ENCODE results near the gene SP100. TPM values are rescaled to one million over a fixed set of nuclear protein-coding genes. Genes with fewer than 3 reads are reported as not detected.
"Not testable (repeated sequence)": the region's sequence is repeated elsewhere in the genome, so short reads cannot be mapped to it uniquely, and the experiment has no call there.

SP100 gene
- total and polyA plus RNA-seq, 9 donors = 13.9 to 23.6 (median 18.0) TPM

DNA sequence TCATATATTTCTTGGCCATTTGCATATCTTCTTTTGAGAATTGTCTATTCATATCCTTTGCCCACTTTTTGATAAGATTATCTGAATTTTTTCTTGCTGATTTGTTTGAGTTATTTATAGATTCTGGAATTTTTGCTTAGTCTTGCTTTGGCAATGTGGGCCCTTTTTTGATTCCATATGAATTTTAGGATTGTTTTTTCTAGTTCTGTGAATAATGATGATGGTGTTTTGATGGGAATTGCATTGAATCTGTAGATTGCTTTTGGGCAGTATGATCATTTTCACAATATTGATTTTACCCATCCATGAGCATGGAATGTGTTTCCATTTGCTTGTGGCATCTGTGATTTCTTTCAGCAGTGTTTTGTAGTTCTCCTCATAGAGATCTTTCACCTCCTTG is 23.1 kb downstream of the SP100 start:
- H3K36me3 ChIP-seq (ENCODE audit: control insufficient read depth, insufficient read depth, low read length); H3K9me3 ChIP-seq (replicated peaks; ENCODE audit: control insufficient read depth, low read depth, low read length); DNase-seq; H3K4me3 ChIP-seq (ENCODE audit: low read length); H3K4me1 ChIP-seq (ENCODE audit: control insufficient read depth, insufficient read depth, low read length); H3K27ac ChIP-seq (ENCODE audit: low read length); H3K27me3 ChIP-seq (ENCODE audit: control insufficient read depth, insufficient read depth, low read length): not testable (repeated sequence)

DNA sequence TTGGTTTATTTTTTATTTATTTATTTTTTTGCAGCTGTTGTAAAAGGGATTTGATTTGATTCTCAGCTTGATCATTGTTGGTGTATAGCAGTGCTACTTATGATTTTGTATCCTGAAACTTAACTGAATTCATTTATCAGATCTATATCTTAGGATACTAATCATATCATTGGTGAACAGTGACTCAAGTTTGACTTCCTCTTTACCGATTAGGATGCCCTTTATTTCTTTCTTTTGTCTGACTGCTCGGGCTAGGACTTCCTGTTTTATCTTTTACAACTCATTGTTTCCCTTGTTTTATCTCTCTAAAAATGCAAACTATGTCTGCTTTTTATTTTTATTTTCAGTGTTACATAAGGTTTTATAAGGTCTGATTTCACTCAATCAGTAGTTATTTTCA is 23.6 kb downstream of the SP100 start:
- H3K9me3 ChIP-seq (replicated peaks; ENCODE audit: control insufficient read depth, low read depth, low read length) = peaks cover 9% of the 10 kb centered on the region
- peaks cover 8% of the 10 kb centered on the region for H3K36me3 ChIP-seq (ENCODE audit: control insufficient read depth, insufficient read depth, low read length)
- no peaks in the 10 kb centered on the region for H3K4me1 ChIP-seq (ENCODE audit: control insufficient read depth, insufficient read depth, low read length)
- H3K27me3 ChIP-seq (ENCODE audit: control insufficient read depth, insufficient read depth, low read length) = no peaks in the 10 kb centered on the region
- no peak overlapping the region for H3K27ac ChIP-seq (ENCODE audit: low read length)
- WGBS (ENCODE audit: insufficient coverage) = no CpG with 5 or more reads among the region's 2 CpGs
- no peak overlapping the region for H3K4me3 ChIP-seq (ENCODE audit: low read length)
- DNase-seq = no peak

DNA sequence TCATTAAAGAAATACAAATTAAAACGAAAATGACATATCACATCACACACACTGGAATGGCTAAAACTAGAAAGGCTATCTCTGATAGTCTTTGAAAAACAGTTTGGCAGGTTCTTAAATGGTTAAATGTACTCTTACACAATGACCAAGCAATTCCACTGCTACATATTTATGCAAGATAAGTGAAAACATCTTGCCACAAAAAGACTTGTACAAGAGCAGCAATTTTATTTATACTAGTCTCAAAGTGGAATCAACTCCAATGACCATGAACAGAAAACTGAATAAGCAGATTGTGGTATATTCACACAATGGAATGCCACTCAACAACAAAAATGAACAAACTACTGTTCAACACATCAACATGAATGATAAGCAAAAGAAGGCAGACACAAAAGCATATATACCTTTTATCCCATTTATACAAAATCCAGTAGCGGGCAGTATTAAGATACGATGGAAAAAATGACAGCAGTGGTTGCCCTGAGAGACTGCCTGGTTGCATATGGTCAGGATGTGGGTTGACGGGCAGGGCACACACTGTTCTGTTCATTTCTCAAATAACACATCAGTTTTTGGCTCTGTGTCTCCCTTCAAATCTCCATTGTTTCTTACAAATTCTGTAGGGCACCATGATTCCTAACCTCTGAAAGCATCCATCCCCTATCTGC is 25.4 kb downstream of the SP100 start:
- no peaks in the 10 kb centered on the region for H3K27me3 ChIP-seq (ENCODE audit: control insufficient read depth, insufficient read depth, low read length)
- DNase-seq = peak; percentile 15
- peaks cover 16% of the 10 kb centered on the region for H3K36me3 ChIP-seq (ENCODE audit: control insufficient read depth, insufficient read depth, low read length)
- peaks cover 1% of the 10 kb centered on the region for H3K9me3 ChIP-seq (replicated peaks; ENCODE audit: control insufficient read depth, low read depth, low read length)
- 55% methylated on average over 2 of the region's 4 CpGs for WGBS (ENCODE audit: insufficient coverage)
- no peak overlapping the region for H3K27ac ChIP-seq (ENCODE audit: low read length)
- no peaks in the 10 kb centered on the region for H3K4me1 ChIP-seq (ENCODE audit: control insufficient read depth, insufficient read depth, low read length)
- H3K4me3 ChIP-seq (ENCODE audit: low read length) = no peak overlapping the region

DNA sequence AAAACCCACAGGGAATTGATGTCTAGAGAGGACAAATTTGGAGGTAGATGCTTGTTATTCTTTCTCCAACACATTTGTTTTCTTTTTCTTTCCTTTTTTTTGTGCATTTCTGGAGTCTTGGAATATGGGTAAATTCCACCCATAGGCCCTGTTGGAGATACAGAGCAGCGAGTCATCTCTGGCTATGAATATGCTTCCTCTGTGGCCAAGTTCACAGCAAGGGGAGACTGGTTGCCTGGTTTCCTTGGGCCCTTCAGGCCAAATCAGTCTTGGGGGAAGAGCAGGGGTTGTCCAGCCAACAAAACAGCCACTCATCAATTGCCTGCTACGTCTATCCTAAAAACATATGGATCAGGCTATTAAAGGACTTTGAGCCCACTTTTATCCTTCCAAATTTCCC is 27.5 kb downstream of the SP100 start:
- no peaks in the 10 kb centered on the region for H3K4me1 ChIP-seq (ENCODE audit: control insufficient read depth, insufficient read depth, low read length)
- H3K4me3 ChIP-seq (ENCODE audit: low read length) = no peak overlapping the region
- H3K27me3 ChIP-seq (ENCODE audit: control insufficient read depth, insufficient read depth, low read length) = no peaks in the 10 kb centered on the region
- peaks cover 34% of the 10 kb centered on the region for H3K36me3 ChIP-seq (ENCODE audit: control insufficient read depth, insufficient read depth, low read length)
- H3K9me3 ChIP-seq (replicated peaks; ENCODE audit: control insufficient read depth, low read depth, low read length) = no peaks in the 10 kb centered on the region
- H3K27ac ChIP-seq (ENCODE audit: low read length) = no peak overlapping the region
- DNase-seq = no peak
- WGBS (ENCODE audit: insufficient coverage) = 40% methylated on average over 1 of the region's 2 CpGs

DNA sequence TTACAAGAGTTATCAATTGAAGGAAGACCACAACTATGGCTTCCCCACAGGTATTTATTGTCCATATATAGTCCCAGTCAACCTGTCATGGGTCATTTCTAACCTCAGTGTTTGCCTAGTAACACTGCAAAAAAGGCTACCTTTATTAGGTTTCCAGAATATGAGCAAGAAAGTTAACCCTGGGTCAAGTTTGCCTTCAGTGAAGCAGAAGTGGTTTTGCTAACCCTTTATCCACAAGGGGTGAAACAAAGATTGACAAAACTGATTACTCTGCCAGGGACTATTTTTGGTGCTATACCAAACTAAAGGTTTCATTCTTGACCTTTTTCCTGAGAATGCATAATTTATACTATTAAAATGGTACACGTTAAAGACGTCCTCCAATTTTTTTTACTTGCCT is 28.8 kb downstream of the SP100 start:
- no CpG with 5 or more reads among the region's 2 CpGs for WGBS (ENCODE audit: insufficient coverage)
- Histone ChIP-seq H3K27me3 (ENCODE audit: control insufficient read depth, insufficient read depth, low read length) (no peaks in the 10 kb centered on the region), H3K4me1 (ENCODE audit: control insufficient read depth, insufficient read depth, low read length) (no peaks in the 10 kb centered on the region), H3K9me3 (replicated peaks; ENCODE audit: control insufficient read depth, low read depth, low read length) (no peaks in the 10 kb centered on the region), H3K27ac (ENCODE audit: low read length) (no peak overlapping the region), H3K4me3 (ENCODE audit: low read length) (no peak overlapping the region), H3K36me3 (ENCODE audit: control insufficient read depth, insufficient read depth, low read length) (peaks cover 47% of the 10 kb centered on the region)
- no peak for DNase-seq

DNA sequence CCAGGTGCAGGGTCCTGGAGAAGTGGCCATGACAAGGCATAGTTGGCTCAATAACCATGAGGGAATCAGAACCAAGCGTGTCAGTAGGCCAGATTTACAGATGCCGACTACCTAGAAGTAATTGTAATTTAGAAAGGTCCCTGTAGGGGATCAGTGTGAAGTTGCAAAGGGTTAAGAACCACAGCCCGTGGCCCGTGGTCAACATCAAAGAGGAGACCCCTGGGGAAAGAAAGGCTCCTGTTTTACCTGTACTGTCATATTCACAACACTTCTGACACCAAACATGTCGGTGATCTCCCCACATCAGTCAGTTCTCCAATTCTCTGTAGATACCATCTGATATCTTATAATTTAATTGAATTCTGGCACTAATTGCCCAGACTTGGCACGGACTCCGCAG is 31.0 kb downstream of the SP100 start:
- Histone ChIP-seq H3K4me1 (ENCODE audit: control insufficient read depth, insufficient read depth, low read length) (no peaks in the 10 kb centered on the region), H3K4me3 (ENCODE audit: low read length) (no peak overlapping the region), H3K27ac (ENCODE audit: low read length) (no peak overlapping the region), H3K9me3 (replicated peaks; ENCODE audit: control insufficient read depth, low read depth, low read length) (no peaks in the 10 kb centered on the region), H3K36me3 (ENCODE audit: control insufficient read depth, insufficient read depth, low read length) (peaks cover 47% of the 10 kb centered on the region), H3K27me3 (ENCODE audit: control insufficient read depth, insufficient read depth, low read length) (no peaks in the 10 kb centered on the region)
- WGBS (ENCODE audit: insufficient coverage) = 72% methylated on average over 5 of the region's 7 CpGs
- no peak for DNase-seq

DNA sequence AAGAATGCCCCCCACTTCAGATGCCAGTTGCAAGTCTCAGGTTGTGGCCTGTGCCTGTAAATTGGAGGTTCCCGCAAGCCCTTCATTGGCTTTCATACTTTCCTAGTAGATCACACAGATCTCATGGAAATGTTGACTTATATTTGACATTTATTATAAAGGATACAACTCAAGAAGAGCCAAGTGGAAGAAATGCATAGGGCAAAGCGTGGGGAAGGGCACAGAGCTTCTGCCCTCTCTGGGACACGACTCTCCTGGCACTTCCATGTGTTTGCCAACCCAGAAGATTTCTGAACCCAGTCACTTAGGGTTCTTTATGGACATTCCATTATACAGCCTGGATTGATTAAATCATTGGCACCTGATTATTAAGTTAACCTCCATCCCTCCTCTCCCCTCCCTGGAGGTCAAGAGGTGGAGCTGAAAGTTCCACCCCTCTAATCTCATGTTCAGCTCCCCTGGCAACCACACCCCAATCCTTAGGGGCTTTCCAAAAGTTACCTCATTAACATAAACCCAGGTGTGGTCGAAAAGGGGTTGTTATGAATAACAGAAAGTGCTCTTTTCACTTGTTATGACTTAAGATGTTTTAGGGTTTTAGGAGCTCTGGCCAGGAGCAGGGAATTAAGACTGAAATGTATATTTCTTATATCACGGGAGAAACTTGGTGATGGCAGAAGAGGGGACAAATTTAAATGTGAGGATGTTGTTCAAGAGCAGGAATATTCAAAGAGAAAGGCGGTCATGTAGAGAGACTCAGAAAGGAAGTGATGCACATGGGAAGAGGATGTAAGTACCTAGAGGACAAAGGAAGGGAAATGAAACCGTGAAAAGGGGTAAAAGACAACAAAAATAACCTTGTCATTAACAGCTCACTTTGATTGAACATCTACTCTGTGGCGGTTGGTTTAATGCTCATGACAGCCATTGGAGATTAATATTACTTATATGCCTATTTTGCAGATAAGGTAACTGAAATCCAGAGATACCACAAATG is 31.8 kb downstream of the SP100 start:
- Histone ChIP-seq H3K9me3 (replicated peaks; ENCODE audit: control insufficient read depth, low read depth, low read length) (no peaks in the 10 kb centered on the region), H3K27ac (ENCODE audit: low read length) (peak overlapping the region; percentile 7), H3K4me1 (ENCODE audit: control insufficient read depth, insufficient read depth, low read length) (no peaks in the 10 kb centered on the region), H3K36me3 (ENCODE audit: control insufficient read depth, insufficient read depth, low read length) (peaks cover 47% of the 10 kb centered on the region), H3K27me3 (ENCODE audit: control insufficient read depth, insufficient read depth, low read length) (no peaks in the 10 kb centered on the region), H3K4me3 (ENCODE audit: low read length) (no peak overlapping the region)
- 84% methylated on average over 4 of the region's 8 CpGs for WGBS (ENCODE audit: insufficient coverage)
- DNase-seq = peak; percentile 16

DNA sequence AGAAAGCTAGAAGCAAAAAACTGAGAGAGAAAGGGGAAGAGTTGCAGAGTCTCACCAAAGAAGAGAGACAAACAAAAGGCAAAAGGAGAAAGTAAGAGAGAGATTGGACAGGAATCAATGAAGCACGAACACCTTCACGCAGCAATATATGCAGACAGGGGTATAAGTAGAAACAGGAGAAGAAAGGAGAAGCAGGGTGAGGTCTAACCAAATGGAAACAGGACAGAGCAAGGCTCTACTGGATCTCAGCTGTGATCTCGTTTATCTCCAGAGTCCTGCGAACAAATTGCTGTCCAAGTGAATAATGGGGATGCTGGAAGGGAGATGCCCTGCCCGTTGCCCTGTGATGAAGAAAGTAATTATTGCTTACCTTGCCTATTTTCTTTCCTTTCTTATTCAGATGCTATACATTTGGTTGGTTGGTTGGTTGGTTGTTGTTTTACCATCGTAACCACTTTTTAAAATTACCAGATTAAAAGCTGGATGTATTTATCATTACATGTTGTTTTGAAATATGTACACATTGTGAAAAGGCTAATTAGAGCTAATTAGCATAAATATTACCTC is 34.0 kb downstream of the SP100 start:
- peaks cover 41% of the 10 kb centered on the region for H3K36me3 ChIP-seq (ENCODE audit: control insufficient read depth, insufficient read depth, low read length)
- H3K27me3 ChIP-seq (ENCODE audit: control insufficient read depth, insufficient read depth, low read length) = no peaks in the 10 kb centered on the region
- H3K27ac ChIP-seq (ENCODE audit: low read length) = no peak overlapping the region
- H3K9me3 ChIP-seq (replicated peaks; ENCODE audit: control insufficient read depth, low read depth, low read length) = peaks cover under 1% of the 10 kb centered on the region
- H3K4me1 ChIP-seq (ENCODE audit: control insufficient read depth, insufficient read depth, low read length) = no peaks in the 10 kb centered on the region
- DNase-seq = no peak
- no peak overlapping the region for H3K4me3 ChIP-seq (ENCODE audit: low read length)
- 83% methylated on average over 4 of the region's 6 CpGs for WGBS (ENCODE audit: insufficient coverage)

DNA sequence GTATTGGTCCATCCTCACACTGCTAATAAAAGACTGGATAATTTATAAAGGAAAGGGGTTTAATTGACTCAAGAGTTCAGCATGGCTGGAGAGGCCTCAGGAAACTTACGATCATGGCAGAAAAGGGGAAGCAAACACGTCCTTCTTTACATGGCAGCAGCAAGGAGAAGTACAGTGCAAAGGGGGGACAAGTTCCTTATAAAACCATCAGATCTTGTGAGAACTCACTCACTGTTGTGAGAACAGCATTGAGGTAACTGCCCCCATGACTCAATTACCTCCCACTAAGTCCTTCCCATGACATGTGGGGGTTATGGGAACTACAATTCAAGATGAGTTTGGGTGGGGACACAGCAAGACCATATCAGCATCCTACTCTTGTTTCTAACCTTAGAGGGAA is 37.0 kb downstream of the SP100 start:
- Histone ChIP-seq H3K4me3 (ENCODE audit: low read length) (no peak overlapping the region), H3K27ac (ENCODE audit: low read length) (no peak overlapping the region), H3K27me3 (ENCODE audit: control insufficient read depth, insufficient read depth, low read length) (no peaks in the 10 kb centered on the region), H3K36me3 (ENCODE audit: control insufficient read depth, insufficient read depth, low read length) (peaks cover 34% of the 10 kb centered on the region), H3K4me1 (ENCODE audit: control insufficient read depth, insufficient read depth, low read length) (no peaks in the 10 kb centered on the region), H3K9me3 (replicated peaks; ENCODE audit: control insufficient read depth, low read depth, low read length) (peaks cover 6% of the 10 kb centered on the region)
- no peak for DNase-seq
- WGBS (ENCODE audit: insufficient coverage) = 67% methylated on average over 1 of the region's 2 CpGs

DNA sequence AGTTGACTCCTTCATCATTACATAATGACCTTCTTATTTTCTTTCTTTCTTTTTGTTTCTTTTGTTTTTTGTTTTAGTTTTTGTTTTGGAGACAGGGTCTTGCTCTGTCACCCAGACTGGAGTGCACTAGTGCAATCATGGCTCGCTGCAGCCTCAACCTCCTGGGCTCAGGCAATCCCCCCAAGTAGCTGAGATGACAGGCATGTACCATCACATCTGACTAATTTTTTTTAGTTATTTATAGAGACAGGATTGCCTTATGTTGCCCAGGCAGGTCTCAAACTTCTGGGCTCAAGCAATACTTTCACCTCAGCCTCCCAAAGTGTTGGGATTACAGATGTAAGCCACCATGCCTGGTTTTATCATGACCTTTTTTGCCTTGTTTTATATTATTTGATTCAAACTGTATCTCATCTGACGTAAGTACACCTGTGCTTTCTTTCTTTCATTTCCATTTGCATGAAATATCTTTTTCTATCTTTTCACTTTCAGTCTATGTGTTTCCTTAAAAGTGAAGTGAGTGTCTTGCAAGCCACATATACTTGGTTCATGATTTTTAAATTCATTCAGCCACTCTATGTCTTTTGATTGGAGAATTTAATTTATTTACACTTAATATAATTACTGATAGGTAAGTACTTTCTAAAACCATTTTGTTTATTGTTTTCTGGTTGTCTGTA is 39.1 kb downstream of the SP100 start:
- Histone ChIP-seq H3K4me1 (ENCODE audit: control insufficient read depth, insufficient read depth, low read length) (no peaks in the 10 kb centered on the region), H3K36me3 (ENCODE audit: control insufficient read depth, insufficient read depth, low read length) (peaks cover 25% of the 10 kb centered on the region), H3K4me3 (ENCODE audit: low read length) (no peak overlapping the region), H3K9me3 (replicated peaks; ENCODE audit: control insufficient read depth, low read depth, low read length) (peaks cover 6% of the 10 kb centered on the region), H3K27ac (ENCODE audit: low read length) (no peak overlapping the region), H3K27me3 (ENCODE audit: control insufficient read depth, insufficient read depth, low read length) (no peaks in the 10 kb centered on the region)
- no peak for DNase-seq
- no CpG with 5 or more reads among the region's 2 CpGs for WGBS (ENCODE audit: insufficient coverage)
